C1 segment of cervical spinal cord (tissue), 14 donors: ENCODE measurements around the gene ZNF587.
"Not testable (repeated sequence)": the region's sequence is repeated elsewhere in the genome, so short reads cannot be mapped to it uniquely, and the experiment has no call there.

Experiments
- DNase-seq, 14 donors: peaks; one replicate each; lab custom pipeline; 2025; lab: John Stamatoyannopoulos, UW

The ZNF587 gene

DNA sequence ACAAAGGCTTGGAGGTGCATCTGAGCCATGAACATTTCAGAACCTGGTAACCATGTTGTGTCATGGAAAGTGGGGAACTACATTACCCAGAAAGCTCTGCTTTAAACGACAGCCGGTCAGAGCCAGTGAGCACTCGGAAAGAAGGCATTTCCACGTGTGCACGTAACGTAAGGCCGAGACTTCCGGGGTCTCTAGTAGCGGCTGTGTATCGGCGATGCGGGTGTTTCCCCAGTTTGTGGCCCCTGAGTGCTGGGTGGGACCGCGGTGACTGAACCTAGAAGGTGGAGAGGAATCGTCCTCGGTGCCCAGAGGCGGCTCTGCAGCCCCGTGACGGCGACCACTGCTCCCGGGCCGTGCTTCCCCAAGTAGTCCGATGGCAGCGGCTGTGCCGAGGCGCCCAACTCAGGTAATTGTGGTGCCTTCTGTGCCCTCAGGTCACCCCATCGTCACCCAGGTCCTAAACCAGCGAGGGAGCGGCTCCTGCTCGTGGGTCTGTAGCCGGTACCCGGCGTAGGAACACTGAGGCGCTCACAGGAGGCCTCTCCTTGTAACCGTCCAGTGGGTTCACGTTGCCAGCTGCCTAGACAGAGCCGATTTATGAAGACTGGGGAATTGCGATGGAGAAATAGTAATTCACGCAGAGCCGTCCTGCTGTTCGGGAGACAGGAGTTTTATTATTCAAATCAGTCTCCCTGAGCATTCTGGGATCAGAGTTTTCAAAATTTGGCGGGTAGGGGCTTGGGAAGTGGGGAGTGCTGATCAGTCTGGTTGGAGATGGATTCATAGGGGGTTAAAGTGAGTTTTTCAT, at the start of gene ZNF587:
Gene ZNF587 (plus strand): TSS at position 194 of the 808 bp plus-strand sequence. CDS start 180 bp downstream, at position 374.
- DNase-seq: peak in 12 of 14 donors; percentile 19 to 66 (median 48)

- DNase-seq: no peak
These were observed 49.0 kb upstream of the ZNF587 start for GRCh38 chr19:57800696-57801095.

GRCh38 chr19:57802269-57802668, 47.4 kb upstream of the ZNF587 start:
- DNase-seq: no peak

GRCh38 chr19:57803265-57803593, 46.4 kb upstream of the ZNF587 start:
- no peak for DNase-seq

DNA sequence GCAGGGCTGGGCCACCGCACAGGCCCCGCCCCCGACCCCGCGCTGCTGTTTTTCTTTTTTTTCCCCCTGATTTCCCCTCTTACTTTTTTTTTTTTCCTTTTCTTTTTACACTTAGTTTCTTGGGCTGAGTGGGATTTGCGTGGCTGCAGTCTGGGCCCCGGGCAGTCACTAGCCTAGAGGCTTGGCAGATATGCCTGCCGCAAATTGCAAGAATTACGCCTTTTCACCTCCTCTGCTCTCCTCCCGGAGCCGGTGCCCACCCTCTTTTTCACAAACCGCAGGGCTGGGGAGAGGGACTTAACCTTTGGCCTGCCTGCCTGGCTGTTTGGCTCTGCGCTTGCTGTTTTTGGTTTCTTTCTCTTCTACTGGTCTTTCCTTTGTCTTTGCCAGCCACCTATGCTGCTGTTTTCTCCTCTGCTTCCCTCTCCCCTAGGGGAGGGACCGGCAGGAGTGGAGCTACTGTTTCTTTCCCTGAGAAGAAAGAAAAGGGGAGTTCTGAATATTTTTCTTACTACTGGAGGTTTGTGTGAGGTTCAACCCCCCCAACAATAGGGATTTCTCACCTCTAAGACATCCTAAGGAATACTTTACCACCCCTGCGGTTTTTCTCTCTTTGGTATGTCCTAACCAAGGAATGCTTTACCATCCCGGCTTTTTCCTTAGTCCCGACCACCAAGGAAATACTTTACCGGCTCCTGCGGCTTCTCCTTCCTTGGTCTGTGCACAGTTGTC, 45.9 kb upstream of the ZNF587 start:
- peak in 3 of 14 donors; percentile 2 to 19 (median 4) for DNase-seq

GRCh38 chr19:57807541-57807940, 42.1 kb upstream of the ZNF587 start:
- no peak for DNase-seq

DNA sequence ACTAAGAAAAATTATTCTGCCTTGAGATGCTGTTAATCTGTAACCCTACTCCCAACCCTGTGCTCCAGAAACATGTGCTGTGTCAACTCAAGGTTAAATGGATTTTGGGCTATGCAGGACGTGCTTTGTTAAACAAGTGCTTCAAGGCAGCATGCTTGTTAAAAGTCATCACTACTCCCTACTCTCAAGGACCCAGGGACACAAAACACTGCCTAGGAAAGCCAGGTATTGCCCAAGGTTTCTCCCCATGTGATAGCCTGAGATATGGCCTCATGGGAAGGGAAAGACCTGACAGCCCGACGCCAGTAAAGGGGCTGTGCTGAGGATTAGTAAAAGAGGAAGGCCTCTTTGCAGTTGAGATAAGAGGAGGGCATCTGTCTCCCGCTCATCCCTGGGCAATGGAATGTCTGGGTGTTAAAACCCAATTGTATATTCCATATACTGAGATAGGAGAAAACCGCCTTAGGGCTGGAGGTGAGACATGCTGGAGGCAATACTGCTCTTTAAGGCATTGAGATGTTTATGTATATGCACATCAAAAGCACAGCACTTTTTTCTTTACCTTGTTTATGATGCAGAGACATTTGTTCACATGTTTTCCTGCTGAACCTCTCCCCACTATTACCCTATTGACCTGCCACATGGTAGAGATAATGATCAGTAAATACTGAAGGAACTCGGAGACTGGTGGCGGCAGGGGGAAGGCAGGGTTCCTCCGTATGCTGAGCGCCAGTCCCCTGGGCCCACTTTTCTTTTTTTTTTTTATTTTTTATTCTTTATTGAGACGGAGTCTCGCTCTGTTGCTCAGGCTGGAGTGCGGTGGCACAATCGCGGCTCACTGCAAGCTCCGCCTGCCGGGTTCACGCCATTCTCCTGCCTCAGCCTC, 39.0 kb upstream of the ZNF587 start:
- not testable (repeated sequence) for DNase-seq

- no peak for DNase-seq
These were observed 37.4 kb upstream of the ZNF587 start for GRCh38 chr19:57812226-57812625.

DNA sequence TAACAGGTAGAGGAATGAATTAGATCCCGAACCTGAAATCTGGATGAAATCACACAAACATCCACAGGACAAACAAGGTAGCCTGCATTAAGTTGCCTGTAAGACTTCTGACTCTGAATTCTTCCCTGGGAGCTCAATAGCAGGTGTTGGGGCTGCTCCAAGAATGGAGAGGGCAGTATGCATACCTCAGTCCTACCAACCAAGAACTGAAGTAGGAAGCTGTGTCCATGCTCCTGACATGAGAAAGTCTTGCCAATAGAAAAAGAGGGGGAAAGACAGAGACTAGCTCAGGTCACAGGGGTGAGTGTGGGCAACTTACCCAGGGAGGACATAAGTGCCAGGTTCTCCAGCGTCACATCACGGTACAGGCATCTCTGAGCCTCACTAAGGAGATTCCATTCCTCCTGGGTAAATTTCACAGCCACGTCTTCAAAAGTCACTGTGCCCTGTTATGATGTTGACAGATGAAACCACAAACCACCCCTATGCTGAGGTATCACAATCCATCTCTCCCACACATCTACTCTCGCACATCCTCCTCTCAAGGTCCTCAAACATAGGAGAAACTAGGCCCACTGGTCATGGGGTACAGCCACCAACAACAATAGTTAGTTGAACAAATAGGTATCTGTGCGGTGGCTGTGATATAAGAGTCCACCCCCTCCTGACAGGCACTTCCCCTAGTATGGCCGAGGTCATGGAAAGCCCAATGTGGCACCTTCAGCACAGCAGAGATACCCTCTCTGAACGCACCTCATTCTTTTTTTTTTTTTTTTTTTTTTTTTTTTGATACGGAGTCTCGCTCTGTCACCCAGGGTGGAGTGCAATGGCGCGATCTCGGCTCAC, 36.5 kb upstream of the ZNF587 start:
- not testable (repeated sequence) for DNase-seq

DNA sequence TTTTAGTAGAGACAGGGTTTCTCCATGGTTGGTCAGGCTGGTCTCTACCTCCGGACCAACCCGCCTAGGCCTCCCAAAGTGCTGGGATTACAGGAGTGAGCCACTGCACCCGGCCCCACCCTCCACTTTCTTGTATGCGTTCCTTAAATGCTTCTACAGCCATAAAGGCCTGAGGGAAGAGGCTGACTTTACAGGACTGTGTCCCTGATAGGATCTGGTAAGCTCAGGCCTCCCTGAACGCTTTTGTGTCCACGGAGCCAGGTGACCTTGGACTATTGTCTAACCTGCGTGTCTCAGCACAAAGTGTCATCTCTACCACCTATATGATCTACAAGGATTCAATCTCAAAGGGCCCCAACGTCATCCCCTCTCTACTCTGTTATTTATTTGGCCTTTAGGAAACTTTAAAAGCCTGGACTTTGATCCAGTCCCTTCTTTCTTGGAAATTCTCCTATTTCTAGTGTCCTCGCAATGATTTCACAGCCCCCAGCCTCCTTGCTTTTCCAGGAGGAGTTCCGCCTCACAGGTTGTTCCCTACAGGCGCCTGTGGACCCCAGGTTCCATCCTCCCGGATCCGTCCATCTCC, 35.6 kb upstream of the ZNF587 start:
- no peak for DNase-seq

- DNase-seq: peak in 13 of 14 donors; percentile 20 to 89 (median 74)
These were observed 35.0 kb upstream of the ZNF587 start, which contains the start of gene ZNF552 for GRCh38 chr19:57814505-57815246. TSS of gene ZNF552 (minus strand) at chr19:57814913. CDS start at chr19:57814743, 170 bp downstream.

GRCh38 chr19:57815247-57816075, 34.2 kb upstream of the ZNF587 start:
- no peak for DNase-seq

- DNase-seq: no peak
These were observed 33.0 kb upstream of the ZNF587 start for GRCh38 chr19:57816652-57817051.

DNA sequence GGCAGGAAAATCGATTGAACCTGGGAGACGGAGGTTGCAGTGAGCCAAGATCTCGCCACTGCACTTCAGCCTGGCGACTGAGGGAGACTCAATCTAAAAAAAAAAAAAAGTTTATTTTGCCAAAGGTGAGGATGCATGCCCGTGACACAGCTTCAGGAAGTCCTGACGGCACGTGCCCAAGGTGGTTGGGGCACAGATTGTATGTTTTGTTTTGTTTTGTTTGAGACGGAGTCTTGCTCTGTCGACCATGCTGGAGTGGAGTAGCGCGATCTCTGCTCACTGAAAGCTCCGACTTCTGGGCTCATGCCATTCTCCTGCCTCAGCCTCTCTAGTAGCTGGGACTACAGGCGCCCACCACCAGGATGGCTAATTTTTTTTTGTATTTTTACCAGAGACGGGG, 31.7 kb upstream of the ZNF587 start:
- DNase-seq: no peak

- DNase-seq: no peak
These were observed 31.3 kb upstream of the ZNF587 start for GRCh38 chr19:57818378-57818777.

- DNase-seq: peak in 13 of 14 donors; percentile 51 to 83 (median 77)
These were observed 30.0 kb upstream of the ZNF587 start for GRCh38 chr19:57819475-57820148.

DNA sequence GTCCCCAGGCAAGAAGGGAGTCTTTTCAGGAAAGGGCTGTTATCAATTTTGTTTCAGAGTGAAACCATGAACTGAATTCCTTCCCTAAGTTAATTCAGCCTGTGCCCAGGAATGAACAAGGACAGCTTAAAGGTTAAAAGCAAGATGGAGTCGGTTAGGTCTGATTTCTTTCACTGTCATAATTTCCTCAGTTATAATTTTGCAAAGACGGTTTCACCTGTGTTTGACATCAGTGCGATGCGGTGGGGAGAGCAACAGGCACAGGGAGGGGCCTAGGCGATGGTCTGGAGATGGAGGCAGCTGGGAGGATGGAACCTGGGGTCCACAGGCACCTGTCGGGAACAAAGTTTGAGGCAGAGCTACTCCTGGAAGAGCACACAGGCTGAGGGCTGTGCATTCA, 29.1 kb upstream of the ZNF587 start:
- DNase-seq: no peak

DNA sequence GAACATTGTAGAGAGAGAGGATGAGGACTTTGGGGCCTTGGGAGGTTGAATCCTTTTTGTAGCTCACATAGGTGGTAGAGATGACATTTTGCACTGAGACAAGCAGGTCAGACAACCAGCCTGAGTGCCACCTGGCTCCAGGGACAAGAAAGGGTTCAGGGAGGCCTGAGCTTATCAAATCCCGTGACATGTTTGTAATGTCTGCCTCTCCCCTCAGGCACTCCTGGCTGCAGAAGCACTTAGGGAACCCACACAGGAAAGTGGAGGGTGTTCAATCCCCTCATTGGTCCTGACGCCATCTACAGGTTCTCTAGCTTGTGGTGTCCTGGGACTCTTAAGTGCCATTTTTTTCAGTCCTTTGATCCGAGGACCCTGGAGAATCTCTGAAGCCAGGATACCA, 28.6 kb upstream of the ZNF587 start:
- DNase-seq: not testable (repeated sequence)
